COLO668 (cell line): ENCODE results near the gene MON1A.
"Not testable (repeated sequence)": the region's sequence is repeated elsewhere in the genome, so short reads cannot be mapped to it uniquely, and the experiment has no call there.

Experiments used
- DNase-seq: peaks from one replicate; lab custom pipeline; 2025; ENCODE audit not compliant: unreplicated experiment; lab: John Stamatoyannopoulos, UW

Gene MON1A

DNA sequence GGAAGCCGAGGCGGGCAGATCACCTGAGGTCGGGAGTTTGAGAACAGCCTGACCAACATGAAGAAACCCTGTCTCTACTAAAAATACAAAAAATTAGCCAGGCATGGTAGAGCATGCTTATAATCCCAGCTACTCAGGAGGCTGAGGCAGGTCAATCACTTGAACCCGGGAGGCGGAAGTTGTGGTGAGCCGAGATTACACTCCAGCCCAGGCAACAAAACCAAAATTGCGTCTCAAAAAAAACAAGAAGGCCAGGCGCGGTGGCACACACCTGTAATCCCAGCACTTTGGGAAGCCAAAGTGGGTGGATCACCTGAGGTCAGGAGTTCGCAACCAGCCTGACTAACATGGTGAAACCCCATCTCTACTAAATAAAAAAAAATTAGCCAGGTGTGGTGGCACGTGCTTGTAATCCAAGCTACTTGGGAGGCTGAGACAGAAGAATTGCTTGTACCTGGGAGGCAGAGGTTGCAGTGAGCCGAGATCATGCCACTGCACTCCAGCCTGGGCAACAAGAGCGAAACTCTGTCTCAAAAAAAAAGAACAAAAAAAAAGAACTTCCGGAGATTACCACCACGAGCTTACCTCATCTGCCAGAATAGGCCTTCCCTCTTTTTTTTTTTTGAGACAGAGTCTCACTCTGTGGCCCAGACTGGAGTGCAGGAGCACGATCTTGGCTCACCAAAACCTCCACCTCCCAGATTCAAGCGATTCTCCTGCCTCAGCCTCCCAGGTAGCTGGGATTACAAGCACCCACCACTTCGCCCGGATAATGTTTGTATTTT lies 11.6 kb downstream of the MON1A start:
- DNase-seq = not testable (repeated sequence)

GRCh38 chr3:49916686-49917085 lies 12.9 kb downstream of the MON1A start:
- no peak for DNase-seq

GRCh38 chr3:49914906-49915305 lies 14.7 kb downstream of the MON1A start:
- DNase-seq = no peak

- no peak for DNase-seq
Observed at GRCh38 chr3:49912881-49913281, 16.7 kb downstream of the MON1A start.

DNA sequence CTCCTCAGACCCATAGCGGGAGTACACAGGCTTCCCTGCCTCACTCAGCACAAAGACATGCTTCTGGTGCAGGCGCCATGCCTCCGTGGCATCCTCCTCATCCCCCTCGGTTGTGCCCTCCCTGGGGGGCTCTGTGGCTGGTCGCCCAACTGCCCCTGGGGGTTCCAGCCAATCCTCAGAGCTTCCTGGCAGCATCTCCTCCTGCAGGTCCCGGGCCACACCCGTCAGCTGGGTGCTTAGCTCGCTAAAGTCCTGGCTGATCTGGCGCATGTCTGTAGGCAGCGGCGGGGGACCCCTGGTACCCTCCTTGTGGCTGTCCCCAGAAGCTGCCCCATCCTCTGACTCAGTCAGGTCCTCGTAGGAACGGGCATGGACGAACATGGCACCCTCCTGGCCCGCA lies 18.0 kb downstream of the MON1A start:
- no peak for DNase-seq

- no peak for DNase-seq
Observed at GRCh38 chr3:49911124-49911420, 18.5 kb downstream of the MON1A start.

GRCh38 chr3:49910409-49911123 lies 19.0 kb downstream of the MON1A start:
- DNase-seq = no peak

DNA sequence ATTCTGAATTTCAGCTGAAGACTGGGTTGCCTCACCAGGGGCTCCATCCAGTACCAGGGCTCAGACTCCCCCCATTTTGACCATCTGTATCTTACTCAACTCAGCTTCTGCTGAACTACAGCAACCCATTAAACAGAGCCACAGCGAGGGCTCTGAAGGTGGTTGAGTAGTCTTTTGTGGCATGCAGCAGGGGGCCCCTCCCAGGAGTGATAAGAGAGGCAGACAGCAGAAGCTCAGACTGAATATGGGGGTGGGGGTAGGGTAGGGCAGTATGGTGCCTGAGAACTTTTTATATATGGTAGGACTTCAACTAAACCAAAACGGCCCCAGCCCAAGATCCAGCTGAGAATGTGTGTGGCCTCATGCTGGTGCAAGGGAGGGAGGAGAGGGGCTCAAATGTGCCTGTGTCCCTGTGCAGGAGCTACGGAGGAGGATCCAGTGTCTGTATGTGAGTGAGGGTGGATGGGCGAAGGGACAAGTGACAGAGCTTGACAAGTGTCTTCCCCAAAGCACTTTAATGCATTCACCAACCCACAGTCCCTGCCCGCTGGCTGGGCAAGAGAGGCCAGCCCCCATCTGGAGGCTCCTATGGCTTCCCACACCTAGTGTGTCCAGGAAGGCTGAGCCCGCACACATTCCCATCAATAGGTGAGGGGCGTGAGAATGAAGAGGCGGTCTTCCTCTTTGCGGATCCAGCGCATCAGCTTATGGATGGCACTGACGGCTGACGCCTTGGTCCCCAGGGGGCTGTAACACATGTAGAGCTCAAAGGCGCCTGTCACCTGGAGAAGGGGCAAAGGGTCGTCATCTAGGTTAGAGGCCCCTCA lies 21.0 kb downstream of the MON1A start:
- no peak for DNase-seq

- DNase-seq = peak; percentile 46
Observed at GRCh38 chr3:49906073-49906743, 23.4 kb downstream of the MON1A start.

- not testable (repeated sequence) for DNase-seq
Observed at GRCh38 chr3:49904448-49904847, 25.2 kb downstream of the MON1A start.

DNA sequence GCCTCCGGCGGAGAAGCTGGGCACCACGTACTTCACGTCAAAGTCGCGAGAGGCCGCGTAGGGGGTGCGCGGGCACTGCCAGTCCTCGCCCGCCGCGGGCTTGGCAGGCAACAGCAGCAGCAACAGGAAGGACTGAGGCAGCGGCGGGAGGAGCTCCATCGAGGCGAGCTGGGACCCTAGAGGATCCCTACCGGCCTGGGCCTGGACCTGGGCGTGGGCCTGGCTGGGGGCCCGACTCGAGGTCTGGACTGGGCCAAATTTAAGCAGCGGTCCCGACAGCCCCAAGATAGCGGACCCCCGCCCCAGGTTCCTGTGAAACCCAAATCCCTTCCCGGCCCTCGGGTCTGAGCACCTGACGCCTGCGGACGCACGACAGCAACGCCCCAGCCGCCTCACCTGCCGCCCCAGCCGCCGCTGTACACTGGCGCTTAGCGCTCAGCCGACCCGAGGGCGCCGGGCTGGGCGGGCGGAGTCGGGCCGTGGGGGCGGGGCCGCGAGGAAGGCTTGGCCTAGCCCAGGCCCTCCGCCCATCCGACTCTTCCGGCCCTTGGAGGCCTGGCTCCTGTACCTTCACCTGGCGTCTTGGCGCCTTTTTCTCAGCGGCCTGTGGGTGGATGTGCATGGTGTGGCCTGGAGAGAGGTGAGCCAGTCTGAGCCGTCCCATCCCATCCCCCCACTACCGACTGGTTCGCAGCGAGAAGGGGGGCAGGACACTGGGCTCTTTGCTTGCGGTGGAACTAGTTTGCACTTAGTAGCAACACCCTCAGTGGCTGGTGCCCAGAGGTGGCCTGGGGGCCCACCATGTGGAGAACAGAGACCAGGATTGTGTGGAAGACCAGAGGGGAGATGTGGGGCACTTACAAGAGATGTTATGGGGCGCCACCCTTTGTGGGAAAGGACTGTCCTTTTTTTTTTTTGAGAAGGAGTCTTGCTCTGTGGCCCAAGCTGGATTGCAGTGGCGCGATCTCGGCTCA lies 25.9 kb downstream of the MON1A start, which contains the start of gene MST1R:
MST1R (minus strand) TSS at position 423 of the 974 bp plus-strand sequence; CDS start at position 159, 264 bp downstream.
- peak; percentile 94 for DNase-seq

- DNase-seq = peak; percentile 38
Observed at GRCh38 chr3:49902511-49903345, 26.9 kb downstream of the MON1A start.

DNA sequence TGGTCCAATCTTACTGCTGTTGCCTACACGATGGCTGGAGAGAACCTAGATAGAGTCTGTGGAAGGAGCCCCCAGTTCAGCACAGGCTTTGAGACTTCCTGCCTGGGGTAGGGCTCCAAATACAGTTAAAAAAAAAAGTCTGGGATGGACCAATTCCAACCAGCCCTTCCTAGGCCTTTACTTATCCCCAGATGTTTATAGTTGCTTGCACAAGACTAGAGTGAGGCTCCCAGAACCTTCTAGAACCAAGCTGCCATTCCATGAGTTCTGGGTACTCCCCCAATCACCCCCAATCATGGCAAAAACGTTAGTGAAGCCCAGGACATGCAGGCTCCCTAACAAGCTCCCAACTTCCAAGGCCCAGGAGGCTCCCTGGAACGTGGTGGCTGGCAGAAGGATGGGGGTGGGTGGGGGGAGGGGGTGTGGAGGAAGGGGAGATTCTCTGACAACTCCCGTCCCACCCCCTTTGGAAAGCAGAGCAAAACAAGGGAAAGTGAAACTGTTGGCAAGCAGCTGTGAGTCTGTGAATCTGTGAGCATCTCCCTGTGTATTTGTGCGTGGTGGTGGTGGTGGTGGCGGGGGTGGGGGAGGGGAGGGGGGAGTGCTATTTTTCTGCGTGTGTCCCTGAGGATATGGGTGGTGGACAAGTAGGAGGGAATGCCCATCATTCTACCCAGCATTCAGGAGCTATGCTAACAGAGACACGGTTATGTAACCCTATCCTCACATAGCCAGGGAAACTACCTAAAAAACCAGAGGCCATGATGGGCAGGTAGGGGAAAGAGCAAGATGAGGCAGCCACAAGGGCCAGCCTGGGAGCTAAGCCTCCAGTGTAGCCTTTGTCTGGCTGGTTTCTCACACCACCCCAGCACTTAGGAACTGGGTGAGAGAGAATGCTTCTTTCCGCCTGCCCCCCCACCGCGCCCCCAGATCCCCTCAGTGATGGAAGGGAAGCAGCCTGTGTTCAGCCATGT lies 28.0 kb downstream of the MON1A start:
- DNase-seq = peak; percentile 23

GRCh38 chr3:49900491-49901153 lies 29.0 kb downstream of the MON1A start:
- DNase-seq = peak; percentile 79

DNA sequence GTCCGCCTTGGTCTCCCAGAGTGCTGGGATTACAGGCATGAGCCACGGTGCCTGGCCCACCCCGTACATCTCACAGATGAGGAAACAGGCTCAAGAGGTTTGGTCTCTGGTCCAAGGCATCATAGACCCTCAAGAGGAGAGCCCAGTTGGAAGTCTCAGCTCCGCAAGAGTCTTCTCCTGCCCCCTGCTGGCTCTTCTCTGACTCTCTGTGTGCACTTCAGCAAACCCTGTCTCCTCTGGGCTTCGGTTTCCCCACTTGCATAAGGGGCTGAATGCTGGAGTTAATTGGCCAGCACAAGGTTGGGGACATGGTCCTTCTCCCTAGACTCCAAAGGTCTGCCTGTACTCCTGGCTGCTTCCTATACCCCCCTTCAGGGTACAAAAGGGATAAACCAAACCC lies 29.8 kb downstream of the MON1A start:
- peak; percentile 15 for DNase-seq

DNA sequence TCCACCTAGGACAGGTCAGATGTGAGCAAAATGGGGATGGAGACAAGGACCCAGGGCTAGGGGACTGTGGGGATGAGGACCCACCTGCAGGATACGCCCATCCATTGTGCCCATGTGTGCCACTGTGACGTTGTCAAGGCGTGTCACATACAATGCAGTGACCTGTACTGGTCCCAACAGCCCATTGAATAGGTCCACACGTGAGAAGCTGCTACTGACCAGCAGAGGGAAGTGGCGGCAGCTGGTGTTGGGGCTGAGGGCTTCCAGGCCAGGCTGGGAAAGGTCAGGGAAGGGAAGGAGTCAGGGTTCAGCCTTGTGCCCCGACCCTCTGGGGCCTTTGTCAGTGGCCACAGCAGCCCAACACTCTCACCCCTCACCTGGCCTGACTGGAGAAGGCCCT lies 30.6 kb downstream of the MON1A start:
- DNase-seq = no peak

DNA sequence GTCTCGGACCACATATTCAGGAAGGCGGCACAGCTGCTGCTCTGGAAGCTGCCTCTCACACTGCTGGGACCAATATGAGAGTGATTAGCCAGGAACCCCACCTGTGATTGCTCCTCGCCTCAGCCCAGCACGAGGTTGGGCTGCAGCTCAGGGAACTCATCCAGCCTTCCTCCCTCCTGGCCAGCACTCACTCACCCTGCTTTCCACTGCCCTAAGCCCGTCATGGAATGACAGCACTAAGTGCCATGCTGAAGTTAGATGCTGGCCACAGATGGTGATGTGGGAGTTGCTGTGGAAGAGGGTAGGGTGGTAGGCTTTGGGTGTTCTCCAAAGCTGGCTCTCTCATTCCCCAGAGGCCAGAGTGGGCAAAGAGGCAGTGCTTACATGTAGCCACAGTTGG lies 33.3 kb downstream of the MON1A start:
- DNase-seq = no peak
